SK-N-SH treated with all-trans-retinoic acid at 6 μM for 48 hours (cell line): Measurements from ENCODE around the gene EGLN1.

ENCODE experiments used
- ATAC-seq: fragments of 200-7000 bp; cut with Tn5 transposase; 3 replicates; pipeline ENCODE4 v1.9.1; 2020; ENCODE audit warnings: mild to moderate bottlenecking, moderate library complexity
- ARNTL ChIP-seq: fragments of 450-650 bp; formaldehyde crosslinking; IDR thresholded peaks from 2 replicates; pipeline ENCODE4 v1.5.0; 2020; ENCODE audit warnings: low read depth, mild to moderate bottlenecking, moderate library complexity, borderline replicate concordance
- BACH2 ChIP-seq: fragments of 250-450 bp; sonication (Bioruptor Pico); IDR thresholded peaks from 2 replicates; pipeline ENCODE4 v1.9.0; 2021; ENCODE audit warnings: mild to moderate bottlenecking, borderline replicate concordance
- CREB5 ChIP-seq: fragments of 250-450 bp; sonication (Bioruptor Pico); IDR thresholded peaks from 2 replicates; pipeline ENCODE4 v1.5.1; 2020; ENCODE audit warnings: low read depth, mild to moderate bottlenecking, moderate library complexity
- CSDC2 ChIP-seq: fragments of 250-450 bp; sonication (Bioruptor Pico); IDR thresholded peaks from 2 replicates; pipeline ENCODE4 v1.5.0; 2020; ENCODE audit warnings: mild to moderate bottlenecking, moderate library complexity
- ISL1 ChIP-seq: fragments of 250-450 bp; sonication (Bioruptor Pico); IDR thresholded peaks from 2 replicates; pipeline ENCODE4 v2.1.2; 2022; ENCODE audit warnings: mild to moderate bottlenecking, moderate library complexity
- POU6F1 ChIP-seq: fragments of 250-450 bp; sonication (Bioruptor Pico); IDR thresholded peaks from 2 replicates; pipeline ENCODE4 v1.8.0; 2021; ENCODE audit warnings: low read depth, mild to moderate bottlenecking, moderate library complexity, borderline replicate concordance
- PPARA ChIP-seq: fragments of 250-450 bp; sonication (Bioruptor Pico); IDR thresholded peaks from 2 replicates; pipeline ENCODE4 v1.5.0; 2020; ENCODE audit warnings: mild to moderate bottlenecking, borderline replicate concordance
- RARB ChIP-seq: fragments of 250-450 bp; sonication (Bioruptor Pico); IDR thresholded peaks from 2 replicates; pipeline ENCODE4 v1.8.0; 2021; ENCODE audit warnings: mild to moderate bottlenecking, moderate library complexity
- SNAI2 ChIP-seq: fragments of 250-450 bp; sonication (Bioruptor Pico); IDR thresholded peaks from 2 replicates; pipeline ENCODE4 v1.5.0; 2020; ENCODE audit warnings: mild to moderate bottlenecking, moderate library complexity
- ZC3H10 ChIP-seq: fragments of 250-450 bp; sonication (Bioruptor Pico); IDR thresholded peaks from 2 replicates; pipeline ENCODE4 v1.5.1; 2021; ENCODE audit warnings: mild to moderate bottlenecking, moderate library complexity
- ZFP3 ChIP-seq: fragments of 250-450 bp; sonication (Bioruptor Pico); IDR thresholded peaks from 2 replicates; pipeline ENCODE4 v1.5.0; 2020; ENCODE audit warnings: mild to moderate bottlenecking, moderate library complexity
- ZFP30 ChIP-seq: fragments of 450-650 bp; formaldehyde crosslinking; IDR thresholded peaks from 2 replicates; pipeline ENCODE4 v1.5.0; 2022; ENCODE audit warnings: mild to moderate bottlenecking, moderate library complexity
- ZNF565 ChIP-seq: fragments of 450-650 bp; formaldehyde crosslinking; conservative IDR thresholded peaks from 2 replicates; pipeline ENCODE4 v1.5.0; 2020; ENCODE audit warnings: low read depth, mild to moderate bottlenecking, moderate library complexity
- ZNF70 ChIP-seq: fragments of 450-650 bp; formaldehyde crosslinking; IDR thresholded peaks from 2 replicates; pipeline ENCODE4 v1.5.0; 2020; ENCODE audit warnings: mild to moderate bottlenecking, moderate library complexity
- ZNF8 ChIP-seq: fragments of 450-650 bp; formaldehyde crosslinking; IDR thresholded peaks from 2 replicates; pipeline ENCODE4 v1.5.0; 2020; ENCODE audit warnings: mild to moderate bottlenecking, moderate library complexity
- TF ChIP-seq, protein P1 (sequence below): fragments of 250-450 bp; sonication (Bioruptor Pico); IDR thresholded peaks from 2 replicates; pipeline ENCODE4 v1.5.0; 2020; ENCODE audit warnings: mild to moderate bottlenecking, moderate library complexity
- TF ChIP-seq, protein P2 (sequence below): fragments of 250-450 bp; sonication (Bioruptor Pico); IDR thresholded peaks from 2 replicates; pipeline ENCODE4 v1.5.1; 2021; ENCODE audit warnings: mild to moderate bottlenecking, moderate library complexity
- TF ChIP-seq, protein P3 (sequence below): fragments of 250-450 bp; sonication (Bioruptor Pico); IDR thresholded peaks from 2 replicates; pipeline ENCODE4 v1.8.0; 2020; ENCODE audit warnings: mild to moderate bottlenecking, moderate library complexity, borderline replicate concordance

The EGLN1 gene

DNA sequence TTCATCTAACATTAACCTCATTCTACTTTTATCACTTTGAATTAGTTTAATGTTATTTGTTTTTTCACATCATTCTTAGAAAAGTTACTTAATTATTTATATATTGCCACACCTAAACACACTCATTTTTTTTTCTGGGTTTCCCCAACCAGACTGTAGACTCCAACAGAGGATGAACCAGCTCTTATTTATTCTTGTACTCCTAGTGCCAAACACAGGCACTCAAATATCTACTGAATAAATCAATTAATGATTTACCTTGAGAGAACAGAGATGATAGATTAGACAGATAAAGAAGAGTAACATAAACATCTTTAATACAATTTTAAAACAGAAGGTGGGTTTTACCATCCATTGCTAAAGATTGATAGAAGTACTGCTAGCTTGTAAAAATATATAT, 35.6 kb downstream of the EGLN1 start (continued):
- no peak for TF ChIP-seq CREB5 (CRISPR knock-in tag)

GRCh38 chr1:231385416-231385748, 36.7 kb downstream of the EGLN1 start:
- ATAC-seq = no peak
- TF ChIP-seq PPARA (CRISPR knock-in tag) = no peak
- TF ChIP-seq RARB (CRISPR knock-in tag) = no peak
- no peak for TF ChIP-seq ZFP30
- TF ChIP-seq ZC3H10 (CRISPR knock-in tag) = no peak
- TF ChIP-seq ZNF565 (CRISPR knock-in tag) = no peak
- TF ChIP-seq, protein P1, sequence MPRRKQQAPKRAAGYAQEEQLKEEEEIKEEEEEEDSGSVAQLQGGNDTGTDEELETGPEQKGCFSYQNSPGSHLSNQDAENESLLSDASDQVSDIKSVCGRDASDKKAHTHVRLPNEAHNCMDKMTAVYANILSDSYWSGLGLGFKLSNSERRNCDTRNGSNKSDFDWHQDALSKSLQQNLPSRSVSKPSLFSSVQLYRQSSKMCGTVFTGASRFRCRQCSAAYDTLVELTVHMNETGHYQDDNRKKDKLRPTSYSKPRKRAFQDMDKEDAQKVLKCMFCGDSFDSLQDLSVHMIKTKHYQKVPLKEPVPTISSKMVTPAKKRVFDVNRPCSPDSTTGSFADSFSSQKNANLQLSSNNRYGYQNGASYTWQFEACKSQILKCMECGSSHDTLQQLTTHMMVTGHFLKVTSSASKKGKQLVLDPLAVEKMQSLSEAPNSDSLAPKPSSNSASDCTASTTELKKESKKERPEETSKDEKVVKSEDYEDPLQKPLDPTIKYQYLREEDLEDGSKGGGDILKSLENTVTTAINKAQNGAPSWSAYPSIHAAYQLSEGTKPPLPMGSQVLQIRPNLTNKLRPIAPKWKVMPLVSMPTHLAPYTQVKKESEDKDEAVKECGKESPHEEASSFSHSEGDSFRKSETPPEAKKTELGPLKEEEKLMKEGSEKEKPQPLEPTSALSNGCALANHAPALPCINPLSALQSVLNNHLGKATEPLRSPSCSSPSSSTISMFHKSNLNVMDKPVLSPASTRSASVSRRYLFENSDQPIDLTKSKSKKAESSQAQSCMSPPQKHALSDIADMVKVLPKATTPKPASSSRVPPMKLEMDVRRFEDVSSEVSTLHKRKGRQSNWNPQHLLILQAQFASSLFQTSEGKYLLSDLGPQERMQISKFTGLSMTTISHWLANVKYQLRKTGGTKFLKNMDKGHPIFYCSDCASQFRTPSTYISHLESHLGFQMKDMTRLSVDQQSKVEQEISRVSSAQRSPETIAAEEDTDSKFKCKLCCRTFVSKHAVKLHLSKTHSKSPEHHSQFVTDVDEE (CRISPR knock-in tag) = no peak
- no peak for TF ChIP-seq ISL1 (CRISPR knock-in tag)
- TF ChIP-seq, protein P2, sequence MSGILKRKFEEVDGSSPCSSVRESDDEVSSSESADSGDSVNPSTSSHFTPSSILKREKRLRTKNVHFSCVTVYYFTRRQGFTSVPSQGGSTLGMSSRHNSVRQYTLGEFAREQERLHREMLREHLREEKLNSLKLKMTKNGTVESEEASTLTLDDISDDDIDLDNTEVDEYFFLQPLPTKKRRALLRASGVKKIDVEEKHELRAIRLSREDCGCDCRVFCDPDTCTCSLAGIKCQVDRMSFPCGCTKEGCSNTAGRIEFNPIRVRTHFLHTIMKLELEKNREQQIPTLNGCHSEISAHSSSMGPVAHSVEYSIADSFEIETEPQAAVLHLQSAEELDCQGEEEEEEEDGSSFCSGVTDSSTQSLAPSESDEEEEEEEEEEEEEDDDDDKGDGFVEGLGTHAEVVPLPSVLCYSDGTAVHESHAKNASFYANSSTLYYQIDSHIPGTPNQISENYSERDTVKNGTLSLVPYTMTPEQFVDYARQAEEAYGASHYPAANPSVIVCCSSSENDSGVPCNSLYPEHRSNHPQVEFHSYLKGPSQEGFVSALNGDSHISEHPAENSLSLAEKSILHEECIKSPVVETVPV (CRISPR knock-in tag) = no peak
- TF ChIP-seq POU6F1 = no peak
- TF ChIP-seq CSDC2 (CRISPR knock-in tag) = no peak
- no peak for TF ChIP-seq SNAI2 (CRISPR knock-in tag)
- no peak for TF ChIP-seq ZNF70 (CRISPR knock-in tag)
- TF ChIP-seq, protein P3, sequence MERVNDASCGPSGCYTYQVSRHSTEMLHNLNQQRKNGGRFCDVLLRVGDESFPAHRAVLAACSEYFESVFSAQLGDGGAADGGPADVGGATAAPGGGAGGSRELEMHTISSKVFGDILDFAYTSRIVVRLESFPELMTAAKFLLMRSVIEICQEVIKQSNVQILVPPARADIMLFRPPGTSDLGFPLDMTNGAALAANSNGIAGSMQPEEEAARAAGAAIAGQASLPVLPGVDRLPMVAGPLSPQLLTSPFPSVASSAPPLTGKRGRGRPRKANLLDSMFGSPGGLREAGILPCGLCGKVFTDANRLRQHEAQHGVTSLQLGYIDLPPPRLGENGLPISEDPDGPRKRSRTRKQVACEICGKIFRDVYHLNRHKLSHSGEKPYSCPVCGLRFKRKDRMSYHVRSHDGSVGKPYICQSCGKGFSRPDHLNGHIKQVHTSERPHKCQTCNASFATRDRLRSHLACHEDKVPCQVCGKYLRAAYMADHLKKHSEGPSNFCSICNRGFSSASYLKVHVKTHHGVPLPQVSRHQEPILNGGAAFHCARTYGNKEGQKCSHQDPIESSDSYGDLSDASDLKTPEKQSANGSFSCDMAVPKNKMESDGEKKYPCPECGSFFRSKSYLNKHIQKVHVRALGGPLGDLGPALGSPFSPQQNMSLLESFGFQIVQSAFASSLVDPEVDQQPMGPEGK = no peak
- no peak for TF ChIP-seq CREB5 (CRISPR knock-in tag)
- TF ChIP-seq BACH2 (CRISPR knock-in tag) = no peak
- no peak for TF ChIP-seq ARNTL

GRCh38 chr1:231384696-231385415, 37.2 kb downstream of the EGLN1 start:
- no peak for TF ChIP-seq ZNF8 (CRISPR knock-in tag)
- no peak for TF ChIP-seq ZFP3 (CRISPR knock-in tag)
- ATAC-seq = no peak
